Osteoblast (primary cell): Measurements from ENCODE around the gene PBX1. TPM values are rescaled to one million over a fixed set of nuclear protein-coding genes. Genes with fewer than 3 reads are reported as not detected.

ENCODE experiments used
- DNase-seq: peaks from one replicate; pipeline ENCODE4 v3.0.0; 2011; ENCODE audit warnings: low spot score, mixed read lengths; ENCODE audit not compliant: insufficient read length; ENCODE audit errors: missing footprints
- H2AFZ ChIP-seq: 2 replicates; pipeline ENCODE4 v1.6.0; 2011; ENCODE audit warnings: mild to moderate bottlenecking, low read length
- H3K27ac ChIP-seq: 2 replicates; pipeline ENCODE4 v1.5.1; 2011; ENCODE audit warnings: mild to moderate bottlenecking, low read depth, low read length, moderate library complexity
- H3K27me3 ChIP-seq: 2 replicates; pipeline ENCODE4 v1.6.0; 2012; ENCODE audit warnings: mild to moderate bottlenecking, control low read depth, inconsistent platforms, low read length, moderate library complexity; ENCODE audit not compliant: insufficient read depth
- H3K36me3 ChIP-seq: 2 replicates; pipeline ENCODE4 v1.5.1; 2011; ENCODE audit warnings: mild to moderate bottlenecking, low read length, control low read depth, moderate library complexity; ENCODE audit not compliant: insufficient read depth
- H3K4me1 ChIP-seq: 2 replicates; pipeline ENCODE4 v1.5.1; 2011; ENCODE audit warnings: mild to moderate bottlenecking, low read length, control low read depth, moderate library complexity; ENCODE audit not compliant: insufficient read depth
- H3K4me2 ChIP-seq: 2 replicates; pipeline ENCODE4 v1.6.0; 2011; ENCODE audit warnings: mild to moderate bottlenecking, low read length; ENCODE audit not compliant: insufficient read depth
- H3K4me3 ChIP-seq: fragments of 200-600 bp; sonication (generic); 3 replicates; pipeline ENCODE4 v1.5.1; 2012; ENCODE audit warnings: mild to moderate bottlenecking, low read length, inconsistent platforms; ENCODE audit not compliant: insufficient read depth
- H3K79me2 ChIP-seq: 2 replicates; pipeline ENCODE4 v1.6.0; 2012; ENCODE audit warnings: mild to moderate bottlenecking, low read length, control low read depth, inconsistent platforms; ENCODE audit not compliant: insufficient read depth
- H3K9me3 ChIP-seq: 2 replicates; pipeline ENCODE4 v1.5.1; 2011; ENCODE audit warnings: low read depth, low read length, control low read depth
- H4K20me1 ChIP-seq: 2 replicates; pipeline ENCODE4 v1.6.0; 2012; ENCODE audit warnings: mild to moderate bottlenecking, low read length, control low read depth; ENCODE audit not compliant: insufficient read depth
- total RNA-seq: library from RNA; depleted of rRNA; stranded (reverse); fragments of >200 nt; gene quantifications from 2 replicates; pipeline ENCODE4 v1.2.3, GENCODE V29; 2012
- TF ChIP-seq, protein P1 (sequence below): IDR thresholded peaks from 2 replicates; pipeline ENCODE4 v1.5.1; 2011; ENCODE audit warnings: mild to moderate bottlenecking, low read depth, low read length, moderate library complexity; ENCODE audit errors: extremely low read depth

Gene PBX1
- total RNA-seq, 1 donor = 10.1 TPM

DNA sequence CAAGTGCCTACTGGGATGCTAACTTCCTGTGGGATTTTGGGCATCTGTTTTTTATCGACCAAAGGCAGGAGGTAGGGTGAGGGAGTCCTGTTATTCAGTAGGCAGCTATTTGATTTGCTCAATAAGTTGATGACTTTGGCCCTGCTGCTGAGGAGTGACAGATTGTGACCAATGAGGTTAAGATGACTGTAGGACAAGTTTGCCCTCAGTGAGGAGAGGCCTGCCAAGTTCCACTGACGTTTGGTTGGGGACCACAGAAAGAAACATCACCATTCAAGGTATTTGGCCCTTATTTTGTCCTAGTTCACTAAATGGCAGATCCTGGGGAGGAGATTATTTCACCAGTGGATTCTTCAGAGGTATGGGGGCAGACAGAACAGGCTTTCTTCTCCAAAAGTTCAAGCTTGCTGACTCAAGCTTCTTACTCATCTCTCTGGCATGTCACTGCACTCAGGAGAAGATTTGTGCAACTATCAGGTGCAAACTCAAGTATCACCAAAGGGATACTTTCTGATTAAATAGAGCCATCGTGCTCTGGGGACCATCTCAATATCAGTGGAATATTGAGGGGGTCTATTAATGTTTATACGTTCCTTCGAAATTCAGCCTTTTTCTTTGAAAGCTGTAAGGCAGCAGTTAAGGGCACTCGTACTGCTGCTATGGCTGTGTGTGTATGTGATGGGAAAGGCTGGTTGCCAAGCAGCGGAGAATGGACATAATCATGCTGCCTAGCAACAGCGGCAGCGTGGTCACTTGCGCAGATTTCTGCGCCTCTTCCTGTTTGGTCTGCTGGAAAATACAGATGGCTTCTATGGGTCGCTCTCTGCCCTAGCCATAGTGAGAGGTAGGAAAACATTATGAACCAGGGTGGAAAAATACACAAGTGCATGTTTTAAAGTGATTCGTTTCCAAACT lies 78.7 kb downstream of the PBX1 start:
- TF ChIP-seq, protein P1, sequence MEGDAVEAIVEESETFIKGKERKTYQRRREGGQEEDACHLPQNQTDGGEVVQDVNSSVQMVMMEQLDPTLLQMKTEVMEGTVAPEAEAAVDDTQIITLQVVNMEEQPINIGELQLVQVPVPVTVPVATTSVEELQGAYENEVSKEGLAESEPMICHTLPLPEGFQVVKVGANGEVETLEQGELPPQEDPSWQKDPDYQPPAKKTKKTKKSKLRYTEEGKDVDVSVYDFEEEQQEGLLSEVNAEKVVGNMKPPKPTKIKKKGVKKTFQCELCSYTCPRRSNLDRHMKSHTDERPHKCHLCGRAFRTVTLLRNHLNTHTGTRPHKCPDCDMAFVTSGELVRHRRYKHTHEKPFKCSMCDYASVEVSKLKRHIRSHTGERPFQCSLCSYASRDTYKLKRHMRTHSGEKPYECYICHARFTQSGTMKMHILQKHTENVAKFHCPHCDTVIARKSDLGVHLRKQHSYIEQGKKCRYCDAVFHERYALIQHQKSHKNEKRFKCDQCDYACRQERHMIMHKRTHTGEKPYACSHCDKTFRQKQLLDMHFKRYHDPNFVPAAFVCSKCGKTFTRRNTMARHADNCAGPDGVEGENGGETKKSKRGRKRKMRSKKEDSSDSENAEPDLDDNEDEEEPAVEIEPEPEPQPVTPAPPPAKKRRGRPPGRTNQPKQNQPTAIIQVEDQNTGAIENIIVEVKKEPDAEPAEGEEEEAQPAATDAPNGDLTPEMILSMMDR = no peak
- no peaks in the 10 kb centered on the region for H3K36me3 ChIP-seq
- no peak overlapping the region for H3K4me2 ChIP-seq
- H3K4me1 ChIP-seq = peaks cover 10% of the 10 kb centered on the region
- no peaks in the 10 kb centered on the region for H3K79me2 ChIP-seq
- H4K20me1 ChIP-seq = no peaks in the 10 kb centered on the region
- H3K9me3 ChIP-seq = no peaks in the 10 kb centered on the region
- H2AFZ ChIP-seq = no peak overlapping the region
- no peak overlapping the region for H3K4me3 ChIP-seq
- no peaks in the 10 kb centered on the region for H3K27me3 ChIP-seq
- H3K27ac ChIP-seq = no peak overlapping the region
- peak; percentile 64 for DNase-seq

DNA sequence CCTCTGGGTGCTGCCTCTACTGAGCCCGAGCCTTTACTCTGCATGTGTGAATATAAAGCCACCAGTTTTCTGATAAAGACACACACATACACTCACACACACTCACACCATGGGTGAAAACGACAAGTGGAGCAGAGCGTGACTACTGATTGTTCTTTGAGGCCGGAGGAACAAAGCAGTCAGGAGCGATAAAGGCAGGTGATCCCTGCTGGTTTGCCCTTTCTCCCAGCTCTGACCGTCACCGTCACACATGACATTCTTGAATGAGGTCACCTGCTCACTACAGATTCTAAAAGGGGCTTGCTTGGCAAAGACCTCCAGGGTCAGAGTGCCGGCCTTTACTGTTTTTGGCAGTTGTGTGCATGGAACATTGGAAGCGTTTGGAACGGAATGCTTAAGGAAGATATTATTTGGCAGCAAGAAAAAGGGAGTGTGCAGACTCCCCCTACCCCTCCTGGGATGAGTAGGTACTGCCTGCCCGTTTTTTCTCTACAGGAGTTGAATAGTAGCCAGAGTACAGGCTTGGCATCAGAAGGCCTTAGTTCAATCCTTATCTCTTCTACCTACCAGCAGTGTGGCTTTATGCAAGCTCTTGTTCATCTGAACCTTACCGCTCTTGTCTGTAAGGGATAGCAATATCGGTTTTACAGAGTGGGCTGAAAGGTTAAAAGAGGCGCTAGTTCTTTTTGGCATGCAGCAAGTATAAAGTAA lies 79.7 kb downstream of the PBX1 start:
- no peak overlapping the region for H2AFZ ChIP-seq
- no peaks in the 10 kb centered on the region for H4K20me1 ChIP-seq
- TF ChIP-seq, protein P1 = no peak
- no peaks in the 10 kb centered on the region for H3K36me3 ChIP-seq
- peaks cover 10% of the 10 kb centered on the region for H3K4me1 ChIP-seq
- H3K79me2 ChIP-seq = no peaks in the 10 kb centered on the region
- H3K9me3 ChIP-seq = no peaks in the 10 kb centered on the region
- no peak overlapping the region for H3K4me3 ChIP-seq
- H3K27me3 ChIP-seq = no peaks in the 10 kb centered on the region
- DNase-seq = no peak
- no peak overlapping the region for H3K4me2 ChIP-seq
- H3K27ac ChIP-seq = no peak overlapping the region

DNA sequence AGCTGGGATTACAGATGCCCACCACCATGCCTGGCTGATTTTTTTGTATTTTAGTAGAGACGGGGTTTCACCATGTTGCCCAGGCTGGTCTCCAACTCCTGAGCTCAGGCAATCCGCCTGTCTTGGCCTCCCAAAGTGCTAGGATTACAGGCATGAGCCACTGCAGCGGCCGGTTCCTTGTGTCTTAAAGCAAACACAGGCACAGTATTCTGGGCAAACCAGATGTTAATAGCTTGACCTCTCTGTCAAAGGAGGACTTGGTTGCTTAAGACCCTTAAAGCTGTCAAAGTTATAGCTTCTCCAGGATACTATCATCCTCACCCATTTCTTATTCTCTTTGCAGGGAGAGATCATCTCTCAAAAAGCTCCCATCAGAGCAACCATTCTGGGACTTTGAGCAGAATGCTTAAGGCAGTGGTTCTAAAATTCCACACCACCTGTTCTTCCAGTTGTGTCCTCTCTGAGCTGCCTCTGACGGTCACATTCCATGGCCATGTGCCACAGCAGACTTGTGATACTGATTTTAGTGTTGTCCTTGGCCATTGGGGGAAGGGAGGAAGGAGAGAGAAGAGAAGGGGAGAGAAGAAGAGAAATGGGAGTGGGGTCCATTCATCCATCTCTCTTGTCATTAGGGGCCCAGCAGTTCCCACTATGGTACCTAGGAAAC lies 81.8 kb downstream of the PBX1 start:
- H3K4me2 ChIP-seq = no peak overlapping the region
- H3K79me2 ChIP-seq = no peaks in the 10 kb centered on the region
- H3K27ac ChIP-seq = no peak overlapping the region
- no peaks in the 10 kb centered on the region for H4K20me1 ChIP-seq
- no peak overlapping the region for H3K4me3 ChIP-seq
- H2AFZ ChIP-seq = no peak overlapping the region
- TF ChIP-seq, protein P1 = no peak
- DNase-seq = no peak
- peaks cover 15% of the 10 kb centered on the region for H3K4me1 ChIP-seq
- H3K36me3 ChIP-seq = no peaks in the 10 kb centered on the region
- H3K9me3 ChIP-seq = no peaks in the 10 kb centered on the region
- H3K27me3 ChIP-seq = no peaks in the 10 kb centered on the region
